NCI-H2081 (cell line): ENCODE data around the gene TPI1.
"Not testable (repeated sequence)": the region's sequence is repeated elsewhere in the genome, so short reads cannot be mapped to it uniquely, and the experiment has no call there.

Source experiments
- DNase-seq, 2 experiments: peaks; one replicate each; lab custom pipeline; 2025; lab: John Stamatoyannopoulos, UW

TPI1 gene

DNA sequence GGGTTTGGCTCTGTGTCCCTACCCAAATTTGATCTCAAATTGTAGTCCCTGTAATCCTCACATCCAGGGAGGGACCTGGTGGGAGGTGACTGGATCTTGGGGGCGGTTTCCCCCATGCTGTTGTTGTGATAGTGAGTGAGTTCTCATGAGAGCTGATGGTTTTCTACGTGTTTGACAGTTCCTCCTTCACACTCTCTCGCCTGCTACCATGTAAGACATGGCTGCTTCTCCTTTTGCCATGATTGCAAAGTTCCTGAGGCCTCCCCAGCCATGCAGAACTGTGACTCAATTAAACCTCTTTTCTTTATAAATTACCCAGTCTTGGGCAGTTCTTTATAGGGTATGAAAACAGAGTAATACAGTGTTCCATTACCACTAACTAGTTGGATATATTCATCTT is 27.0 kb downstream of the TPI1 start:
- DNase-seq, result no peak

DNA sequence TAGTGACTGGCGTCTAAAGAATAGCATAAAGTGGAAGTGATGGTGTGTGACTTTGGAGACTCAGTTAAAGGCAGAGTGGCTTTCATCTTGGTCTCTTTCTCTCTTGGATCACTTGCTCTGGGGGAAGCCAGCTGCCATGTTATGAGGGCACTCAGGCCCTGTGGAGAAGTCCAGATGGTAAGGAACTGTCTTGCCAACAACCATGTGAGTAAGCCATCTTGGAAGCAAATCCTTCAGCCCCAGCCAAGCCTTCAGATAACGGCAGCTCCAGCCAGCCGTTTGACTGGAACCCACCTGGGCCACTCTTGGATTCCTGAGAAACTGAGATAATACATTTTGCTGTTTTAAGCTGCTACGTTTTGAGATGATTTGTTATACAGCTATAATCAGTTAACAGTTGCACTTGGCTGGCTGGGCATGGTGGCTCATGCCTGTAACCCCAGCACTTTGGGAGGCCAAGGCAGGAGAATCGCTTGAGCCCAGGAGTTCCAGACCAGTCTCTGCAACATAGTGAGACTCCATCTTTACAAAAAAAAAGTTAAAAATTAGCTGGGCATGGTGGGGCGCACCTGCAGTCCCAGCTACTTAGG is 29.6 kb downstream of the TPI1 start:
- no peak for DNase-seq

GRCh38 chr12:6899427-6899826 is 32.1 kb downstream of the TPI1 start:
- DNase-seq, result no peak

- DNase-seq, result peak; percentile 20 to 47
These were observed 32.6 kb downstream of the TPI1 start for GRCh38 chr12:6899837-6900519.

DNA sequence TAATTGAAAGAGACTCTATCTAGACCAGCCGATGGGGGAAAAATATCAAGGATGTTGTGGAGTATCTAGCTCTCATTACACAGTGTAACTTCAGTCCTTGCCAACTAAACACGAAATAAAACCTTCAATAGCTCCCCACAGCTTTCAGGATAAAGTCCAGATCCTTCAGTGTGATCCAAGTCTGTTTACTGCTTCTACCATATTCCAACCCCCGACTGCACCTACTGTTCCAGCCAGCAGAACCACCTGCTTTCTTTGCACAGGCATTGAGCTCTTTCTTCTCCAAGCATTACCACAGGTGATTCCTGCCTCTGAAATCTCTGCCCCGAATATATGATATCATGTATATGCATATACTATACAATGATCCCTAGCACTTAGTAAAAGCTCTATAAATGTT is 35.1 kb downstream of the TPI1 start:
- no peak for DNase-seq

DNA sequence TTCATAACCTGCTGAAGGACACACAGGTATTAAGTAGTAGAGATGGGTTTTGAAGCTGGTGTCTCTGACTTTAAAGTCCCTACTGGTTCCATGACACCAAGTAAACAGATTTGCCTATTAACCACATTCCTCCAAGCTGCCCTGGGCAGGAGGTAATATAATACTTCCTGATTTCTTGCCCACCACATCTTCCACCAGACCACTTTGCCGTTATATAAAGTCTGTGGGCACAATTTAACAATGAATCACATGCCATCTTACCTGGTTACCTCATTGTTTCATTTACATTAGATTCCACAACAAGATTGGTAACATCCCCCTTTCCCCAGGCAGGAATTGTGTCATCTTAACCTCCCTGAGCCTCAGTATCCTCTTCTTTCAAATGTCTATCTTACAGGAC is 36.4 kb downstream of the TPI1 start:
- DNase-seq, result no peak

- peak; percentile 97 for DNase-seq
These were observed 37.2 kb downstream of the TPI1 start, which contains the start of gene LRRC23 for GRCh38 chr12:6904280-6905276. Gene LRRC23, plus strand, starts transcription at chr12:6904822. Its CDS starts 812 bp downstream, at chr12:6905634.

DNA sequence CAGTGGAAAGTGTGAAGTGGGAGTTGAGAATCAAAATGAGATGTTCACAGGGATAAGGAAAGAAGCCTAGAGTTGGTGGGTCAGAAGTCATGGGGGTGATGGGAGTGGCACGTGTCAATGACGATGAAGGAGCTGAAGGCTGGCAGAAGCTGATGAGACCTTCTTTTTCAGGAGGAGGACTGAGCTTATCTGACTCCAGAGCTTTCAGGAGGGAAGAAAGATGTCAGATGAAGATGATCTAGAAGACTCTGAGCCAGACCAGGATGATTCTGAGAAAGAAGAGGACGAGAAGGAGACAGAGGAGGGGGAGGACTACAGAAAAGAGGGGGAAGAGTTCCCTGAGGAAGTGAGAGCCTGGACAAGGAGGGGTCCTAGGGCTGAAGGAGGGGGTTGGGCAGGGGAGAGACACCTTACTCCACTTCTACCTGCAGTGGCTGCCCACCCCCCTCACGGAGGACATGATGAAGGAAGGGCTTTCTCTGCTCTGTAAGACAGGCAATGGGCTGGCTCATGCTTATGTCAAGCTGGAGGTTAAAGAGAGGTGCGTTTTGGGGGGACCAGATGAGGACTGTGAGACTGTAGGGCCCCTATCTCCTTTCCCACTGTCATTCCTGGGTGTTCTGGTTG is 38.2 kb downstream of the TPI1 start:
- no peak for DNase-seq

GRCh38 chr12:6908141-6908540 is 40.8 kb downstream of the TPI1 start:
- DNase-seq, result not testable (repeated sequence)

DNA sequence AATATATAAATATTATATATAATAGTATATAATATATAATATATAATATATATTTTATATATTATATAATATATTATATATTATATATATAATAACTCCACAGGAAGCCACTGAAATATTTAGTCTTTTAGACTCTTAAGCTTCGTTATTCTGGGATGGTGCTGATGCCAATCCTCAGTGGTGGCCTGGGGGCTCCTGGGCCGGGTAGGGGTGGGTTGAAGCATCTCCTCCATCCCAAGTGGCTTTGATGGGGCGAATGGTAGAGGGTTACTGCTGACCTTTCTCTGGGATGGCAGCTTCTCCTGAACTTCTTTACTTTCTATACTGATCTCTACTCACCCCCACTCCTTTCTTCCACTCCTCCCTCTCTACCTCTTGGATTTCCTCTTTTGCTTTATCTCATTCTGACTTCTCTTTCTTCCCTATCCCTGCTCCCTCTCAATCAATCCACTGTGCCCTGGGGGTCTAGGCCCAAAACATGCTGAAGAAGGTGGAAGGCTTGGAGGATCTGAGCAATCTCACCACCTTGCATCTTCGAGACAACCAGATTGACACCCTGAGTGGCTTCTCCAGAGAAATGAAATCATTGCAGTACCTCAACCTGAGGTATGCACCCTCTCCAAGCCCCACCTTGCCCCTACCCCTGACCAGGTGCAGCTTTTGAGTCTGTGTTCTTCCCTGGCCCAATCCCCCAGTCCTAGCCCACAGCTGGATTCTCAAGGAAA is 42.3 kb downstream of the TPI1 start:
- peak in 1 of 2 experiments; percentile 10 for DNase-seq

DNA sequence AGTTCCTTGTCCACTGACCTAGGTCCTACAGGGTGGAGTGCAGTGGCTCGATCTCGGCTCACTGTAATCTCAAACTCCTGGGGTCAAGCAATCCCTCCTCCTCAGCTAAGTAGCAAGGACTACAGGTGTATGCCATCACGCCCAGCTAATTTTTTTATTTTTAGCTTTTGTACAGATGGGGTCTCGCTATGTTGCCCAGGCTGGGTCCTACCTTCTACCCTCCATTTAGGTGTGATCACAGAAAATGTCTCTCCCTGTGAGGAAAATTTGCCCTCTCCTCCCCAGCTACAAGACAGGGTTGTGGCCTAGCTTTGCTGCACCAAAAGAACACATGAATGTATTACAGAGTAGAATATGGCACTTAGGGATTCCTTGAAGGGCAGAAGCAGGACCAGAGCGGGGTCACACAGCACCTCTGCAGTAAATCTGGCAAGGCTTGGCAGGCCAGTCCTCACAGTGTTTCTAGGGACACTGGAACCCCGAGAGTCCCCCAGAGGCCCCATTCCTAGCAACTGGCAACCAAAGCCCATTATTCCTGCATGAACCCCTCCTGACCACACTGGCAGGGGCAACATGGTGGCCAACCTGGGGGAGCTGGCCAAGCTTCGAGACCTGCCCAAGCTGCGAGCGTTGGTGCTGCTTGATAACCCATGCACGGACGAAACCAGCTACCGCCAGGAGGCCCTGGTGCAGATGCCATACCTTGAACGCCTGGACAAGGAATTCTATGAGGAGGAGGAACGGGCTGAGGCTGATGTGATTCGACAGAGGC is 45.0 kb downstream of the TPI1 start:
- no peak for DNase-seq

DNA sequence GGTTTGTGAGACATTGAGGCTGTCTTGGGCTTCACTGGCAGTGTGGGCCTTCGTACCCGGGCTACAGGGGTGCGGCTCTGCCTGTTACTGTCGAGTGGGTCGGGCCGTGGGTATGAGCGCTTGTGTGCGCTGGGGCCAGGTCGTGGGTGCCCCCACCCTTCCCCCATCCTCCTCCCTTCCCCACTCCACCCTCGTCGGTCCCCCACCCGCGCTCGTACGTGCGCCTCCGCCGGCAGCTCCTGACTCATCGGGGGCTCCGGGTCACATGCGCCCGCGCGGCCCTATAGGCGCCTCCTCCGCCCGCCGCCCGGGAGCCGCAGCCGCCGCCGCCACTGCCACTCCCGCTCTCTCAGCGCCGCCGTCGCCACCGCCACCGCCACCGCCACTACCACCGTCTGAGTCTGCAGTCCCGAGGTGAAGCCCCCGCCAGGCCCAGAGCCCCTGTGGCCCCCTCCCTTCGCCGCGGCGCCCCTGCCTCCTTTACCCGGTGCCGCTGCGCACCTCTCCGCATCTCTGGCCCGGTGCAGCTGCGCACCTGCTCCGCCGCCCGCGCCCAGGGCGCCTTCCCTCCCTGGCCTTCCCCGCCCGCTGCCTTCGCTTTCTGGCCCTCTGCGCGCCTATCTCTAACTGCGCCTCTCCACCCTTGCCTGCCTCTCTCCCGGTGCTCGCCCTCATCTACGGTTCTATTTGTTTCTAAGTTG is 47.1 kb downstream of the TPI1 start, which contains the start of gene ENO2:
TSS of gene ENO2 (plus strand) at position 335 of the 701 bp plus-strand sequence. CDS start 1,253 bp downstream, outside the sequence.
- DNase-seq, result peak; percentile 56 to 69

DNA sequence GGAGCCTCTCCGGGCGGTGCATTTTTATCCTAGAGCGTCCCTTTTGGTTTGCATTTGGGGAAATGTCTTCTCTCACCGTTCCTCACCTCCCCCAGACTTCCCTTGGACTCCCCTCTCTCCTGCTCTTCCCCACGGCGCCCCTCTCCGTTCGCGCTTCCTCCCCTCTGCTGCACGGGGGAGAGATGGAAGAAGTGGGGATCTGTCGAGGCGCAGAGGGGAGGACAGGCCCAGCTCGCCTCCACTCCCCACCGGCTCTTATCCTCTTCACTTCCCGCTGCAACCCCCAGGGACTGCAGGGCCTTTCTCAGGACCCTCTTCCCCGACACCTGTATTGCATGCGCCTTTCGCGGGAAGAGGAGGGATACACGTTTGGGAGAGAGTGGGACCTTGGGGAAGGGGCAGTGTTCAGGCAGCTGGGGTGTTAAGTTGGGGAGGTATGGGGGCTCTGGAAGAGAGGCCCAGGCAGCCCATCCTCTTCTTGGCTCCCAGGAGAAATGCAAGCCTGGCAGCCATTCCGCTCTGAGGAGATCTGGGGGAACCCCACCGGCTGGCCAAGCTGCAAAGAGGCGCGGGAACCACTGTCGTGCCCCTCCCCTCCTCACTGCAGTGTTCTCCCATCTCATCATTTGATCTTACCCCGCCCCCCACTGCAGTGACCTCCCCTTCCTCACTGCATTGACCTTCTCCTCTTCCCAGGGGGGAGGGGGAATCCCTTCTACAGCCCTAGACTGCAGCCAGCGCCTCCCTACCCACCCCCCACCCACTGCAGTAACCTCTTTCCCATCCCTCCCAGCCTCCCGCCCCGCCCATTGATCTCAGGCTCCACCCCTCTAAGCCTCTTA is 47.8 kb downstream of the TPI1 start:
- DNase-seq, result peak; percentile 13 to 21

- no peak for DNase-seq
These were observed 48.5 kb downstream of the TPI1 start for GRCh38 chr12:6915789-6916285.

GRCh38 chr12:6916426-6917200 is 49.3 kb downstream of the TPI1 start:
- no peak for DNase-seq

DNA sequence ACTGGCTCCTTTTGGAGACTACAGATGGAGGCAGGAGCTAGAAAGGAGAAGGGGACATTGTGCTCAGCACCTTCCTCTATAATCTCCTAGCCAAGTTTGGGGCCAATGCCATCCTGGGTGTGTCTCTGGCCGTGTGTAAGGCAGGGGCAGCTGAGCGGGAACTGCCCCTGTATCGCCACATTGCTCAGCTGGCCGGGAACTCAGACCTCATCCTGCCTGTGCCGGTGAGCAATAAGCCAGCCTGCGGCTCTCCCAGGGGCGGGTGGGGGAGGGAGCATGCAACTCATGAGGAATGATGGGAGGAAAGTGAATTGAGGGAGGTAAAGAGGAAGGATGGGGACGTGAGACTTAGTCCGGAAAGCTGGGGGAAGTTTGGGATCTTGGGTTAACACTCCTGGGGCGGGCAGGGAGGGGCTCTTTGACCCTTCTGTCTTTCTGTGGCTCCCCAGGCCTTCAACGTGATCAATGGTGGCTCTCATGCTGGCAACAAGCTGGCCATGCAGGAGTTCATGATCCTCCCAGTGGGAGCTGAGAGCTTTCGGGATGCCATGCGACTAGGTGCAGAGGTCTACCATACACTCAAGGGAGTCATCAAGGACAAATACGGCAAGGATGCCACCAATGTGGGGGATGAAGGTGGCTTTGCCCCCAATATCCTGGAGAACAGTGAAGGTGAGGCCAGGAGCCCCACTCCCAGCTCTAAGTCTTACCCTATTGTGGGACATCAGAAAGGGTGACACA is 50.3 kb downstream of the TPI1 start:
- no peak for DNase-seq

GRCh38 chr12:6919588-6919987 is 52.3 kb downstream of the TPI1 start:
- DNase-seq, result no peak
